ENCODE results near the gene GABRB1. TPM values are rescaled to one million over a fixed set of nuclear protein-coding genes. Genes with fewer than 3 reads are reported as not detected.

The GABRB1 gene
- total RNA-seq, 4 donors from 2014 or later = 0.24 TPM; not detected in 3

- Histone ChIP-seq H3K27ac (no peak overlapping the region), H3K27me3 (no peaks in the 10 kb centered on the region), H3K9me3 (no peaks in the 10 kb centered on the region), H3K4me3 (replicated peaks in 1 of 3) (no peak overlapping the region), H3K36me3 (no peaks in the 10 kb centered on the region), H3K4me1 (no peaks in the 10 kb centered on the region)
- DNase-seq = no peak
- TF ChIP-seq, protein P1, sequence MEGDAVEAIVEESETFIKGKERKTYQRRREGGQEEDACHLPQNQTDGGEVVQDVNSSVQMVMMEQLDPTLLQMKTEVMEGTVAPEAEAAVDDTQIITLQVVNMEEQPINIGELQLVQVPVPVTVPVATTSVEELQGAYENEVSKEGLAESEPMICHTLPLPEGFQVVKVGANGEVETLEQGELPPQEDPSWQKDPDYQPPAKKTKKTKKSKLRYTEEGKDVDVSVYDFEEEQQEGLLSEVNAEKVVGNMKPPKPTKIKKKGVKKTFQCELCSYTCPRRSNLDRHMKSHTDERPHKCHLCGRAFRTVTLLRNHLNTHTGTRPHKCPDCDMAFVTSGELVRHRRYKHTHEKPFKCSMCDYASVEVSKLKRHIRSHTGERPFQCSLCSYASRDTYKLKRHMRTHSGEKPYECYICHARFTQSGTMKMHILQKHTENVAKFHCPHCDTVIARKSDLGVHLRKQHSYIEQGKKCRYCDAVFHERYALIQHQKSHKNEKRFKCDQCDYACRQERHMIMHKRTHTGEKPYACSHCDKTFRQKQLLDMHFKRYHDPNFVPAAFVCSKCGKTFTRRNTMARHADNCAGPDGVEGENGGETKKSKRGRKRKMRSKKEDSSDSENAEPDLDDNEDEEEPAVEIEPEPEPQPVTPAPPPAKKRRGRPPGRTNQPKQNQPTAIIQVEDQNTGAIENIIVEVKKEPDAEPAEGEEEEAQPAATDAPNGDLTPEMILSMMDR (IDR thresholded peaks at IDR 0.05) = no peak
- TF ChIP-seq POLR2A (IDR thresholded peaks at IDR 0.05) = no peak
- intact Hi-C loops (cut with DNase I) = no loop called here
- WGBS, 2 donors = 83 to 85% methylated on average over 3 of the region's 3 CpGs
Measured at GRCh38 chr4:47143261-47143660, 111.9 kb downstream of the GABRB1 start.

DNA sequence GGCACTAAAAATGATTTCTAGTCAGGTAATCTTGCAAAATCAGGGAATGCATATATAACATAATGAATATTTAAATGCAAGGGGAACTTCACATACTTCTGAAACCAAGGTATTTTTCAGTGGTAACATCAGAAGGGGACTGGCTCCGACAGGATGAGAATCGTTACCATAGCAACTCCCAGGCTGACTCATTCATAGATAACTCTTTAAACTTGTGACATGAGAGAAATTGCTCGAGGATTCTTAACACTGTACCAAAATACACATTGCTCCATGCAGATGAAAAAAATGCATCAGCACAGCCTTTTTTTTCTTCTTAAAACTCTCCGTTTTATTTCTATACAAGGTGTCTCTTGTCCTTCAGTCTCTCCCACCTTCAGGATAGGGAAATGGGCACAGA lies 114.3 kb downstream of the GABRB1 start:
- no peak overlapping the region for H3K4me3 ChIP-seq (replicated peaks in 1 of 3)
- no peak for DNase-seq
- TF ChIP-seq, protein P1 (IDR thresholded peaks at IDR 0.05) = no peak
- TF ChIP-seq POLR2A (IDR thresholded peaks at IDR 0.05) = no peak
- WGBS, 2 donors = 44% methylated on average over 4 of the region's 4 CpGs
- no peaks in the 10 kb centered on the region for H3K27me3 ChIP-seq
- H3K9me3 ChIP-seq = no peaks in the 10 kb centered on the region
- H3K36me3 ChIP-seq = no peaks in the 10 kb centered on the region
- intact Hi-C loops (cut with DNase I) = no loop called here
- H3K27ac ChIP-seq = no peak overlapping the region
- no peaks in the 10 kb centered on the region for H3K4me1 ChIP-seq

GRCh38 chr4:47154816-47155370 lies 123.5 kb downstream of the GABRB1 start:
- 75 to 78% methylated on average over 6 of the region's 6 CpGs for WGBS, 2 donors
- TF ChIP-seq, protein P1 (IDR thresholded peaks at IDR 0.05) = no peak
- no peak for TF ChIP-seq POLR2A (IDR thresholded peaks at IDR 0.05)
- Histone ChIP-seq H3K36me3 (no peaks in the 10 kb centered on the region), H3K4me3 (replicated peaks in 1 of 3) (no peak overlapping the region), H3K27ac (no peak overlapping the region), H3K27me3 (no peaks in the 10 kb centered on the region), H3K4me1 (no peaks in the 10 kb centered on the region), H3K9me3 (no peaks in the 10 kb centered on the region)
- DNase-seq = no peak
- intact Hi-C loops (cut with DNase I) = no loop called here

DNA sequence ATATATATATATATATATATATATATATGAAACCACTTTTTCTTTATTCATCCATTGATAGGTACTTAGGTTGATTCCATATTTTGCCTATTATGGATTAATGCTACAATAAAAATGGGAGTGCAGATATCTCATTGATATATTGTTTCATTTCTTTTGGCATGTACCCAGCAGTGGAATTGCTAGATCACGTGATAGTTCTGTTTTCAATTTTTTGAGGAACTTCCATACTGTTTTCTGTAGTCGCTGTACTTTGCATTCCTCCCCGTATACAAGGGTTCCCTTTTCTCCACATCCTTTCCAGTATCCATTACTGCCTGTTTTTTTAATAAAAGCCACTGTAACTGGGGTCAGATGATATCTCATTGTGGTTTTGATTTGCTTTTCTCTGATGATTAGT lies 124.6 kb downstream of the GABRB1 start:
- Histone ChIP-seq H3K9me3 (no peaks in the 10 kb centered on the region), H3K4me1 (no peaks in the 10 kb centered on the region), H3K36me3 (no peaks in the 10 kb centered on the region), H3K27me3 (no peaks in the 10 kb centered on the region), H3K27ac (no peak overlapping the region), H3K4me3 (replicated peaks in 1 of 3) (no peak overlapping the region)
- no peak for DNase-seq
- WGBS, 2 donors = 84 to 85% methylated on average over 3 of the region's 3 CpGs
- intact Hi-C loops (cut with DNase I) = no loop called here
- TF ChIP-seq POLR2A (IDR thresholded peaks at IDR 0.05) = no peak
- TF ChIP-seq, protein P1 (IDR thresholded peaks at IDR 0.05) = no peak

DNA sequence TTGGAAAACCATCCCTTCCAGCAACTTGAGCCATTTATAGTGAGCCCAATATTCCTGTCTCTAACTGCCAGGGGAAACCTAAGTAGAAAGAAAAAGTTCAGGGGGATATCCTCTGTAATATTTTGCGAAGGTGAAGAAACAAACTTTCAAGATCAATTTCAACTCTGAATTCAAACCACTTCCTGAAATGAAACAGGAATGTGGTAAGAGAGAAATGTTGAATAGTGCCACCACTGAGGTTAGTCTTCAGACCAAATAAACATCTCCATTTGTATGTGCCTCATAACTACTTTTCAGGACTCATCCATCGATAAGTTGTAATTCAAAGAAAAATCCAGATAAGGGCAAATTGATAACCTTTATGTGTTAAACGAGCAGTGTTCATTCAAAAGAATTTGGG lies 128.7 kb downstream of the GABRB1 start:
- DNase-seq = no peak
- Histone ChIP-seq H3K4me1 (no peaks in the 10 kb centered on the region), H3K9me3 (no peaks in the 10 kb centered on the region), H3K27ac (no peak overlapping the region), H3K36me3 (no peaks in the 10 kb centered on the region), H3K27me3 (no peaks in the 10 kb centered on the region), H3K4me3 (replicated peaks in 1 of 3) (no peak overlapping the region)
- no peak for TF ChIP-seq POLR2A (IDR thresholded peaks at IDR 0.05)
- TF ChIP-seq, protein P1 (IDR thresholded peaks at IDR 0.05) = no peak
- 75 to 80% methylated on average over 3 of the region's 3 CpGs for WGBS, 2 donors
- intact Hi-C loops (cut with DNase I) = no loop called here

Measured in thyroid gland (tissue), 4 donors.